GM12878 (cell line): ENCODE data around the gene NLN. TPM values are rescaled to one million over a fixed set of nuclear protein-coding genes. Genes with fewer than 3 reads are reported as not detected.

ENCODE experiments used
- ATAC-seq: fragments of 200-7000 bp; cut with Tn5 transposase; 3 replicates; pipeline ENCODE4 v1.9.1; 2020; ENCODE audit warnings: mild to moderate bottlenecking, moderate library complexity
- BruUV-seq: library from RNA; stranded (reverse); fragments of 400-500 nt; replicated peaks from 2 replicates; lab custom pipeline; 2021; lab: Mats Ljungman, UMichigan
- CTCF ChIA-PET: fragments of 300-600 bp; sonication (Branson Sonifier 250); formaldehyde crosslinking; extraction: SDS; loops from one replicate; lab custom pipeline; 2021; ENCODE audit warnings: inconsistent platforms; lab: Yijun Ruan, JAX
- POLR2A ChIA-PET: fragments of 350-600 bp; formaldehyde crosslinking; extraction: SDS; loops from one replicate; lab custom pipeline; 2021; ENCODE audit warnings: inconsistent platforms; lab: Charles Lee
- RAD21 ChIA-PET: fragments of 300-600 bp; sonication (Branson Sonifier 250); formaldehyde crosslinking; loops from one replicate; lab custom pipeline; 2023; ENCODE audit warnings: antibody characterized with exemption; ENCODE audit not compliant: unreplicated experiment; lab: Charles Lee
- SMC1A ChIA-PET: fragments of 300-600 bp; sonication (Branson Sonifier 250); formaldehyde crosslinking; loops from one replicate; lab custom pipeline; 2023; ENCODE audit not compliant: unreplicated experiment, uncharacterized antibody; lab: Charles Lee
- DNase-seq: peaks from one replicate; pipeline ENCODE4 v3.0.0-alpha.2; 2011; ENCODE audit warnings: low read depth, low spot score
- FAIRE-seq: peaks from 3 replicates; lab custom pipeline; 2011; peaks lifted over from hg19 to GRCh38; lab: Jason Lieb, UNC
- H2AFZ ChIP-seq: 2 replicates; pipeline ENCODE4 v1.6.0; 2011; ENCODE audit warnings: low read depth, low read length, control low read depth; ENCODE audit not compliant: control insufficient read depth
- H3K27ac ChIP-seq: 2 replicates; pipeline ENCODE4 v1.5.1; 2011; ENCODE audit warnings: control low read depth; ENCODE audit not compliant: control insufficient read depth, insufficient read depth
- H3K27me3 ChIP-seq, 2 experiments: replicated peaks in 1 of 2; 2 replicates each; pipeline versions ENCODE4 v1.6.0 to v1.6.1; 2011; ENCODE audit warnings: low read length in 1 of 2; ENCODE audit not compliant: control insufficient read depth in 2 of 2, insufficient read depth in 2 of 2
- H3K36me3 ChIP-seq, 2 experiments: 2 replicates each; pipeline ENCODE4 v1.5.1; 2011; ENCODE audit warnings: low read length in 1 of 2; ENCODE audit not compliant: control insufficient read depth in 2 of 2, insufficient read depth in 2 of 2
- H3K4me1 ChIP-seq: 2 replicates; pipeline ENCODE4 v1.6.1; 2011; ENCODE audit warnings: mild to moderate bottlenecking, low read length, moderate library complexity, mixed read lengths; ENCODE audit not compliant: control insufficient read depth, insufficient read depth
- H3K4me2 ChIP-seq: 2 replicates; pipeline ENCODE4 v1.6.0; 2011; ENCODE audit warnings: control low read depth; ENCODE audit not compliant: control insufficient read depth, insufficient read depth
- H3K4me3 ChIP-seq: fragments of 200-600 bp; sonication (generic); 2 replicates; pipeline ENCODE4 v1.5.1; 2016
- H3K79me2 ChIP-seq: 2 replicates; pipeline ENCODE4 v1.6.0; 2011; ENCODE audit warnings: low read length; ENCODE audit not compliant: control insufficient read depth, insufficient read depth
- H3K9ac ChIP-seq: 2 replicates; pipeline ENCODE4 v1.8.0; 2011; ENCODE audit warnings: low read length, control low read depth, mixed read lengths; ENCODE audit not compliant: control insufficient read depth, insufficient read depth
- H3K9me3 ChIP-seq: replicated peaks from 3 replicates; pipeline ENCODE4 v1.5.1; 2011; ENCODE audit warnings: mild to moderate bottlenecking, low read length; ENCODE audit not compliant: control insufficient read depth, insufficient read depth
- H4K20me1 ChIP-seq: 2 replicates; pipeline ENCODE4 v1.6.0; 2011; ENCODE audit not compliant: control insufficient read depth, insufficient read depth
- ATF2 ChIP-seq: IDR thresholded peaks from 2 replicates; pipeline ENCODE4 v1.6.1; 2012; ENCODE audit warnings: low read length, inconsistent platforms
- ATF7 ChIP-seq: fragments of 450-650 bp; IDR thresholded peaks from 2 replicates; pipeline ENCODE4 v1.6.1; 2016; ENCODE audit warnings: low read depth, mild to moderate bottlenecking
- BHLHE40 ChIP-seq, 2 experiments: fragments of 450-650 bp in 1 of 2; IDR thresholded peaks; 2 replicates each; pipeline ENCODE4 v1.6.1; 2011 to 2017; ENCODE audit warnings: low read depth in 2 of 2, borderline replicate concordance in 1 of 2, improper control_type of control experiment in 1 of 2, low read length in 1 of 2, mild to moderate bottlenecking in 1 of 2
- CBFB ChIP-seq: IDR thresholded peaks from 2 replicates; pipeline ENCODE4 v1.6.1; 2016; ENCODE audit warnings: antibody characterized with exemption, low read depth
- E2F4 ChIP-seq: IDR thresholded peaks from 2 replicates; pipeline ENCODE4 v1.6.1; 2012; ENCODE audit warnings: low read depth, low read length, improper control_type of control experiment
- ELK1 ChIP-seq: IDR thresholded peaks from 2 replicates; pipeline ENCODE4 v1.6.1; 2012; ENCODE audit warnings: low read depth, low read length, improper control_type of control experiment
- GABPA ChIP-seq: IDR thresholded peaks from 2 replicates; pipeline ENCODE4 v1.6.1; 2014; ENCODE audit warnings: antibody characterized with exemption, low read depth, mild to moderate bottlenecking, inconsistent platforms
- GATAD2B ChIP-seq: fragments of 450-650 bp; conservative IDR thresholded peaks from 2 replicates; pipeline ENCODE4 v1.6.1; 2017; ENCODE audit warnings: low read depth, mild to moderate bottlenecking, moderate library complexity
- KAT2A ChIP-seq: conservative IDR thresholded peaks from 2 replicates; pipeline ENCODE4 v1.6.1; 2011; ENCODE audit warnings: low read depth, low read length; ENCODE audit not compliant: control insufficient read depth
- MTA3 ChIP-seq: IDR thresholded peaks from 2 replicates; pipeline ENCODE4 v1.6.1; 2012; ENCODE audit warnings: low read length, inconsistent platforms, borderline replicate concordance
- MYB ChIP-seq: fragments of 150-350 bp; IDR thresholded peaks from 2 replicates; pipeline ENCODE4 v1.6.1; 2014; ENCODE audit warnings: mild to moderate bottlenecking, low read depth, low read length, borderline replicate concordance
- NFXL1 ChIP-seq: fragments of 450-650 bp; IDR thresholded peaks from 2 replicates; pipeline ENCODE4 v1.6.1; 2017; ENCODE audit warnings: antibody characterized with exemption, mild to moderate bottlenecking, borderline replicate concordance
- NRF1 ChIP-seq: conservative IDR thresholded peaks from 2 replicates; pipeline ENCODE4 v1.6.1; 2011; ENCODE audit warnings: mild to moderate bottlenecking, low read depth, low read length, improper control_type of control experiment
- PAX5 ChIP-seq: IDR thresholded peaks from 2 replicates; pipeline ENCODE4 v1.6.1; 2011; ENCODE audit warnings: low read depth, low read length, borderline replicate concordance
- POLR2A ChIP-seq: IDR thresholded peaks from 2 replicates; pipeline ENCODE4 v1.6.1; 2011; ENCODE audit warnings: low read depth, mild to moderate bottlenecking, low read length
- RAD21 ChIP-seq: IDR thresholded peaks from 2 replicates; pipeline ENCODE4 v1.6.1; 2011; ENCODE audit warnings: mild to moderate bottlenecking, low read depth, low read length, moderate library complexity; ENCODE audit not compliant: insufficient read depth
- SIX5 ChIP-seq: IDR thresholded peaks from 2 replicates; pipeline ENCODE4 v1.6.1; 2011; ENCODE audit warnings: mild to moderate bottlenecking, low read depth, low read length, moderate library complexity; ENCODE audit not compliant: severe bottlenecking
- SMC3 ChIP-seq: IDR thresholded peaks from 2 replicates; pipeline ENCODE4 v1.6.1; 2011; ENCODE audit warnings: low read length, improper control_type of control experiment, borderline replicate concordance
- TBL1XR1 ChIP-seq: IDR thresholded peaks from 2 replicates; pipeline ENCODE4 v1.6.1; 2012; ENCODE audit warnings: low read depth, low read length, improper control_type of control experiment
- ZZZ3 ChIP-seq: IDR thresholded peaks from 2 replicates; pipeline ENCODE4 v1.6.1; 2011; ENCODE audit warnings: low read depth; ENCODE audit not compliant: control insufficient read depth, insufficient read length
- in situ Hi-C: fragments of 300-500 bp; cut with MboI; formaldehyde crosslinking; loops from 9 replicates; pipeline ENCODE4 v1.14.3; 2018; ENCODE audit warnings: mixed read lengths
- intact Hi-C: fragments of 100-400 bp; cut with micrococcal nuclease; formaldehyde crosslinking; loops from one replicate; pipeline ENCODE4 v1.14.2; 2022; ENCODE audit not compliant: unreplicated experiment
- polyA plus RNA-seq, 11 experiments: library from polyadenylated mRNA; depleted of rRNA in 4 of 11; unstranded in 6 of 11; stranded (reverse) in 5 of 11; fragments of >200 nt; fragmentation: Nextera tagmentation in 4 of 11; fragmentation: Illumina TruSeq in 1 of 11; extraction: Ambion mirVana in 4 of 11; extraction: Trizol in 1 of 11; gene quantifications; 1 replicate in 1 of 11; 2 replicates in 10 of 11; pipeline versions ENCODE4 v1.2.1 to v1.2.3, GENCODE V29; 2011 to 2016; ENCODE audit warnings: inconsistent platforms in 2 of 11, missing spikeins in 2 of 11, low read depth in 1 of 11
- total RNA-seq, 4 experiments: library from RNA; depleted of rRNA in 3 of 4; stranded (reverse); fragments of >200 nt in 3 of 4; fragmentation: Illumina TruSeq in 1 of 4; extraction: Trizol in 1 of 4; gene quantifications; 2 replicates each; pipeline versions ENCODE4 v1.2.1 to v1.2.3, GENCODE V29; 2013 to 2021

Gene NLN
- total and polyA plus RNA-seq, 10 of the 15 experiments (the other 5 are each of a cell fraction or from before 2014, with no cell fraction given), result 6.8 to 56.9 (median 33.3) TPM

GRCh38 chr5:65861830-65862241 lies 139.8 kb downstream of the NLN start (continued):
- TF ChIP-seq ATF2, result no peak

- Histone ChIP-seq H4K20me1 (no peaks in the 10 kb centered on the region), H2AFZ (no peak overlapping the region), H3K9ac (no peak overlapping the region), H3K79me2 (no peaks in the 10 kb centered on the region), H3K36me3 (no peaks in the 10 kb centered on the region), H3K4me2 (no peak overlapping the region), H3K9me3 (no peaks in the 10 kb centered on the region), H3K4me1 (no peaks in the 10 kb centered on the region), H3K4me3 (no peak overlapping the region), H3K27ac (no peak overlapping the region), H3K27me3 (no peaks in the 10 kb centered on the region)
- ATAC-seq, result no peak
- no peak for FAIRE-seq
- intact Hi-C loops, result no loop called here
- TF ChIP-seq ZZZ3, result no peak
- no peak for TF ChIP-seq RAD21
- TF ChIP-seq GATAD2B, result no peak
- no peak for TF ChIP-seq E2F4
- no peak for TF ChIP-seq MTA3
- no peak for TF ChIP-seq KAT2A
- no peak for TF ChIP-seq ATF7
- TF ChIP-seq MYB, result no peak
- no peak for TF ChIP-seq ELK1
- no peak for TF ChIP-seq POLR2A
- no peak for TF ChIP-seq NFXL1
- TF ChIP-seq PAX5, result no peak
- TF ChIP-seq CBFB, result no peak
- no peak for TF ChIP-seq GABPA
- TF ChIP-seq SIX5, result no peak
- TF ChIP-seq TBL1XR1, result no peak
- no peak for TF ChIP-seq NRF1
- TF ChIP-seq SMC3, result no peak
- no peak for TF ChIP-seq BHLHE40 (IDR thresholded peaks at IDR 0.05; ENCODE audit: borderline replicate concordance in 1 of 2, low read depth in 2 of 2, low read length in 1 of 2)
- DNase-seq, result no peak
- in situ Hi-C loops, result no loop called here
- RAD21 ChIA-PET, result no interaction called here
- BruUV-seq, result no TSS peak
- SMC1A ChIA-PET, result interaction anchor here (1.0 kb wide), 1 partner anchor 17 kb away, joined by 3 read pairs; no protein-coding TSS in a partner anchor
- CTCF ChIA-PET, result interaction anchor here (1.2 kb wide), 1 partner anchor 50 kb away, joined by 3 read pairs; no protein-coding TSS in a partner anchor
- POLR2A ChIA-PET, result no interaction called here
Observed at GRCh38 chr5:65862384-65862783, 140.4 kb downstream of the NLN start.
